Small intestine (tissue), 7 donors: ENCODE results near the gene SLAMF6. TPM values are rescaled to one million over a fixed set of nuclear protein-coding genes. Genes with fewer than 3 reads are reported as not detected.
"Not testable (repeated sequence)": the region's sequence is repeated elsewhere in the genome, so short reads cannot be mapped to it uniquely, and the experiment has no call there.

Experiments
- DNase-seq, 2 donors: peaks; one replicate each; pipeline versions ENCODE4 v3.0.0 to v3.0.0-alpha.2; 2013
- FAIRE-seq: peaks from 2 replicates; lab custom pipeline; 2012; peaks lifted over from hg19 to GRCh38; lab: Jason Lieb, UNC
- H3K27ac ChIP-seq, 3 donors: one replicate each; pipeline ENCODE4 v1.5.1; 2013; ENCODE audit warnings: low read length in 2 of 3, mild to moderate bottlenecking in 2 of 3, control low read depth in 1 of 3, inconsistent platforms in 1 of 3, low read depth in 1 of 3, moderate library complexity in 1 of 3
- H3K27me3 ChIP-seq, 3 donors: one replicate each; pipeline ENCODE4 v1.6.1; 2013; ENCODE audit warnings: low read length in 3 of 3, inconsistent platforms in 1 of 3; ENCODE audit not compliant: control insufficient read depth in 3 of 3, insufficient read depth in 3 of 3
- H3K36me3 ChIP-seq, 3 donors: one replicate each; pipeline ENCODE4 v1.6.1; 2013; ENCODE audit warnings: low read length in 3 of 3, inconsistent platforms in 1 of 3, low read depth in 1 of 3, mild to moderate bottlenecking in 1 of 3, moderate library complexity in 1 of 3; ENCODE audit not compliant: control insufficient read depth in 3 of 3, insufficient read depth in 2 of 3
- H3K4me1 ChIP-seq, 3 donors: one replicate each; pipeline ENCODE4 v1.6.1; 2013; ENCODE audit warnings: low read length in 2 of 3, inconsistent platforms in 1 of 3, low read depth in 1 of 3, mild to moderate bottlenecking in 1 of 3, moderate library complexity in 1 of 3; ENCODE audit not compliant: control insufficient read depth in 3 of 3, insufficient read depth in 2 of 3
- H3K4me3 ChIP-seq, 3 donors: one replicate each; pipeline ENCODE4 v1.5.1; 2013; ENCODE audit warnings: low read length in 3 of 3, control low read depth in 1 of 3, inconsistent platforms in 1 of 3, low read depth in 1 of 3, mild to moderate bottlenecking in 1 of 3, moderate library complexity in 1 of 3
- H3K9me3 ChIP-seq, 2 donors: one replicate each; pipeline ENCODE4 v1.6.1; 2013; ENCODE audit warnings: low read depth in 1 of 2, low read length in 1 of 2; ENCODE audit not compliant: control insufficient read depth in 2 of 2, insufficient read depth in 1 of 2
- WGBS, 3 donors: extraction: QIAGEN DNeasy Blood & Tissue Kit; methylation state at CpG; one replicate each; pipeline ENCODE4 v1.1.7; 2013; 5-methylcytosine and 5-hydroxymethylcytosine counted together
- polyA plus RNA-seq, 4 donors: library from polyadenylated mRNA; stranded (reverse) in 3 of 4; unstranded in 1 of 4; fragments of 200-250 nt in 3 of 4; fragments of 120-200 nt in 1 of 4; gene quantifications; one replicate each; pipeline versions ENCODE4 v1.2.1 to v1.2.3, GENCODE V29; 2013
- donor health status: healthy with polysubstance abuse.
- donor health status: control.
- donor health status: control.
- donor health status: Bipolar disorder and iron deficiency.
- donor health status: healthy.

The SLAMF6 gene
- polyA plus RNA-seq, 4 donors, result 0.22 to 1.6 (median 1.1) TPM

DNA sequence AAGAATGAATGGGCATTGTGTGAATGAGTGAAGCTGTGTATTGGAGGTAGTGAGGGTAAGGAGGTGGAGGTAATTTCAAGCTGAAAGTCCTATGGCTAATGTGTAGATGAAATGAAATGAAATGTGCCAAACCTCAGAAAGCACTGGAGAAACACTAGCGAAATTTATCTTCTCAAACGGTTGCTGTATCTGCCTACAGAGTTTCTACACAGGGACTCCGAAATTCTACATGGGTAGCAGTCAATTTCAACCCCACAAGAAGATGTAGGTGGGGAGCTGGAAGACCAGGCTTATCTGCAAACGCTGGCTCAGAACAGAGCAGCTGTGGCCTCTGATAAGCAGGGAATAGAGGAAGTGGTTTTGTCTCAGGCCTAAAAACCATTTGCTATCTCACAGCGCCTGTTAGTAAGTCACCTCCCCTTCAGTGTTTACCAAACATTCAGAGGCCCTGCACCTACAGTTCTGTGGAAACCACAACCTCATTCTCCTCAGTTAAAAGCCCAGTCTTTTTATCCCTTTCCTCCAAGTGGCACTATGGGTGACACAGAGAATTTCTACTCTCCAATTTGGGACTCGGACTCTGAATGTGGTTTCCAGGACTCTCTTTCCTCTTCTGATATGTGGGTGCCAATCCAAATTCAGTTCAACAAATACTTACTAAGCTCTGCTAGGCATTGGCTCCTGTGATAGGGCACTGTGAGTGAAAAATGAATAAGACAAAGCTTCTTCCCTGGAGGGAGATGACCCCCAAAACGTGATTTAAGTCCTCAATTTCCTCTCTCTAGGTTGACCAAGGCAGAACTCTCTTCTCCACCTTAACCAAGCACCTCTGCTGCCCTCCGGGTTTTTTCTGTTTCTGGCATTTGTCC is 17.2 kb upstream of the SLAMF6 start:
- H3K9me3 ChIP-seq, result peaks cover 0 to 6% of the 10 kb centered on the region in 2 donors
- FAIRE-seq (no peak), DNase-seq (peak; percentile 73 to 89)
- no peaks in the 10 kb centered on the region for H3K36me3 ChIP-seq
- peak overlapping the region; percentile 80 to 97 (median 95) for H3K27ac ChIP-seq
- H3K27me3 ChIP-seq, result no peaks in the 10 kb centered on the region
- 4 to 22% (median 4%) methylated on average over 8 of the region's 8 CpGs for WGBS, 3 donors
- no peak overlapping the region for H3K4me3 ChIP-seq
- H3K4me1 ChIP-seq, result peaks cover 9 to 59% (median 14%) of the 10 kb centered on the region in 3 donors

DNA sequence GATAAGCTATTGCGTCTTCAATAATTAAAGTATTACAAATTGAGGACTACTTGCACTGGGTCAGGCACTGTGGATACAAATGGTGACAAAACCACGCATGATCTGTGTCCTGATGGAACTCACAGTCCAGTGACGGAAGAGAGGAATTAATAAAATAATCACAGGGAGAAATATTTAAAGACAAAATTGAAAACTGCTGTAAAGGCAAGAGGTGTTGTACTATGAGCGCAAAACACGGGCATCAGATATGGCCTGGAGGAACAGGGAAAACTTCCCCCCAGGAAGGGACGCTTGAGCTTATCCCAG is 16.6 kb upstream of the SLAMF6 start:
- Histone ChIP-seq H3K27ac (peak overlapping the region; percentile 80 to 97 (median 95)), H3K9me3 (peaks cover 0 to 10% of the 10 kb centered on the region in 2 donors), H3K27me3 (no peaks in the 10 kb centered on the region), H3K4me1 (peaks cover 9 to 53% (median 12%) of the 10 kb centered on the region in 3 donors), H3K4me3 (no peak overlapping the region), H3K36me3 (no peaks in the 10 kb centered on the region)
- FAIRE-seq (no peak), DNase-seq (peak in 1 of 2 donors; percentile 37)
- 19 to 56% (median 27%) methylated on average over 6 of the region's 6 CpGs for WGBS, 3 donors

GRCh38 chr1:160538985-160539651 is 16.1 kb upstream of the SLAMF6 start:
- Histone ChIP-seq H3K4me1 (peaks cover 9 to 48% (median 12%) of the 10 kb centered on the region in 3 donors), H3K27ac (peak overlapping the region; percentile 61 to 97 (median 81)), H3K4me3 (peak overlapping the region in 1 of 3 donors; percentile 4), H3K9me3 (peaks cover 0 to 10% of the 10 kb centered on the region in 2 donors), H3K36me3 (no peaks in the 10 kb centered on the region), H3K27me3 (no peaks in the 10 kb centered on the region)
- FAIRE-seq, result no peak
- WGBS, 3 donors, result 11 to 51% (median 36%) methylated on average over 5 of the region's 5 CpGs
- peak; percentile 96 to 99 for DNase-seq

GRCh38 chr1:160537714-160538665 is 14.9 kb upstream of the SLAMF6 start:
- WGBS, 3 donors, result 57 to 76% (median 63%) methylated on average over 7 to 8 of the region's 8 CpGs
- no peak overlapping the region for H3K4me3 ChIP-seq
- peak overlapping the region; percentile 61 to 97 (median 81) for H3K27ac ChIP-seq
- no peaks in the 10 kb centered on the region for H3K27me3 ChIP-seq
- peaks cover 0 to 15% of the 10 kb centered on the region in 2 donors for H3K9me3 ChIP-seq
- H3K36me3 ChIP-seq, result no peaks in the 10 kb centered on the region
- peaks cover 5 to 44% (median 10%) of the 10 kb centered on the region in 3 donors for H3K4me1 ChIP-seq
- DNase-seq (no peak), FAIRE-seq (no peak)

GRCh38 chr1:160534823-160535605 is 12.0 kb upstream of the SLAMF6 start:
- WGBS, 3 donors, result 73 to 93% (median 87%) methylated on average over 3 of the region's 3 CpGs
- no peak overlapping the region for H3K4me3 ChIP-seq
- H3K36me3 ChIP-seq, result no peaks in the 10 kb centered on the region
- peaks cover 0 to 15% (median 3%) of the 10 kb centered on the region in 3 donors for H3K4me1 ChIP-seq
- H3K9me3 ChIP-seq, result peaks cover 0 to 28% of the 10 kb centered on the region in 2 donors
- no peak for DNase-seq
- no peaks in the 10 kb centered on the region for H3K27me3 ChIP-seq
- peak; percentile 44 for FAIRE-seq
- no peak overlapping the region for H3K27ac ChIP-seq

DNA sequence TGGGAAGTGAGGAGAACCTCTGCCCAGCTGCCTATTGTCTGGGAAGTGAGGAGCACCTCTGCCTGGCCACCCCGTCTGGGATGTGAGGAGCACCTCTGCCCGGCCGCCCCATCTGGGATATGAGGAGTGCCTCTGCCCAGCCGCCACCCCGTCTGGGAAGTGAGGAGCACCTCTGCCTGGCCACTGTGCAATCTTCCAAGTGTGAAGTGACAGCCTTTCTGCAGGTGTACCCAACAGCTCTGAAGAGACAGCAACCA is 9.4 kb upstream of the SLAMF6 start:
- WGBS, 3 donors, result 96 to 100% (median 99%) methylated on average over 5 of the region's 5 CpGs
- not testable (repeated sequence) for H3K36me3 ChIP-seq, FAIRE-seq, DNase-seq, H3K4me1 ChIP-seq, H3K27me3 ChIP-seq, H3K4me3 ChIP-seq, H3K27ac ChIP-seq
- peaks cover 0 to 28% of the 10 kb centered on the region in 2 donors for H3K9me3 ChIP-seq

- H3K9me3 ChIP-seq, result peaks cover 0 to 27% of the 10 kb centered on the region in 2 donors
- not testable (repeated sequence) for H3K4me3 ChIP-seq, H3K27ac ChIP-seq, H3K36me3 ChIP-seq, H3K4me1 ChIP-seq, DNase-seq, H3K27me3 ChIP-seq, FAIRE-seq
- 94 to 98% (median 95%) methylated on average over 27 to 29 of the region's 29 CpGs for WGBS, 3 donors
These were observed 8.9 kb upstream of the SLAMF6 start for GRCh38 chr1:160531809-160532556.
